Fibroblast of skin of scalp (primary cell): ENCODE data around the gene MTNR1A.

ENCODE experiments used
- DNase-seq: peaks from one replicate; pipeline ENCODE4 v3.0.0-alpha.2; 2013

MTNR1A gene

DNA sequence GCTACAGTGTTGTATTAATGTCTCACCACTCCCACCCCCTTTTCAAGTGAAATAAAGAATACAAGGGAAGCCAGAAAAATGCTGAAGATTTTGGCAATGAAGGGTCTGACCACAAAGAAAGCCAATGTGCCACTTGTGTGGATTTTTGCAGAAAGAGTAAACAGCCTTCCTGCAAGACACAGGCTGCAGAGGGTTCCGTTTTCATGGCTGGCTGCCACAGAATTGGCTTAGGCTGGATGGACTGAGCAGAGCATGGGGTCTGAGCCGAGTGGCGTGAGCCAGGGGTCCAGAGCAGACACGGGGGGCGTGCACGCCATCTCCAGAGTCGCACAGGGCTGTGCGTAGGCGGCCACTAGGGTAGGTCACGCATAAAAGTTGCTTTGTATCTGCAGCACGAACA lies 69.2 kb downstream of the MTNR1A start:
- DNase-seq: peak; percentile 69

DNA sequence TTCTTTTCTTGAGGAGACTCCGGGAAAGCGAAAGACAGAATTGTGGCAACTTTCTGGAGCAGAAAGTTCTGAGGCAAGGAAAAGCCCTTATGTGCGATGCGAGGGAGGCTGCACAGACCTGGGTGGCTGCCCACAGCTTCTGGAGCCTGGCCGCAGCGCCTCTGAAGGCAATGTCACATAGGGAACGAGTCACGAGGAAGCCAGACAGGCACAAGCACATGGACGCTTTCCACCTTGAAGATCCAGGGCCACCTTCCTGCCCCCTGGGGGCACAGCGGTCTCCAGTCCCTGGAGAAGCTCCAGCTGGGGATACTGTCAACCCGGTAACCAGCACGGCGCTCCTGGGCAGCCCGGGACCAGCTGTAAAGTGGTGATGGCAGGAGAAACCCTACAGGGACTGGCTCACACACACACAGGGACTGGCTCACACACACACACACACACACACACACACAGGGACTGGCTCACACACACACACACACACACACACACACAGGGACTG lies 69.8 kb downstream of the MTNR1A start:
- DNase-seq: peak; percentile 37

DNA sequence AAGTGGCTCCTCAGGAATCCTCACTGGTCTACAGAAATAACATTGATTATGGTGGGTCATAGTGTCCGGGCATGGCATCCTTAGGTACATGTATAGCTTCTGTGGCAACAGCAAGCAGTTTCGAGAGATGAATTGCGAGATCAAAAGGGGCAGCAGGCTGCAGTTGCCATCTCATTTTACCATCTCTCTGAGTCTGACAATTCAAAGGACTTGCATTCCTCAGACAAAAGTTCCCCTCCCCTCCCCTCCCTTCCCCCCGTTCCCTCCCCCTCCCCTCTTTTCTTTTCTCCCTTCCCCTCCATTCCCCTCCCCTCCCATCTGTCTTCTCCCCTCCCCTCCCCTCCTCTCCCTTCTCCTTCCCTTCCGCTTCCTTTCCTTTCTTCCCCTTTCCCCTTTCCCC lies 70.2 kb downstream of the MTNR1A start:
- no peak for DNase-seq

DNA sequence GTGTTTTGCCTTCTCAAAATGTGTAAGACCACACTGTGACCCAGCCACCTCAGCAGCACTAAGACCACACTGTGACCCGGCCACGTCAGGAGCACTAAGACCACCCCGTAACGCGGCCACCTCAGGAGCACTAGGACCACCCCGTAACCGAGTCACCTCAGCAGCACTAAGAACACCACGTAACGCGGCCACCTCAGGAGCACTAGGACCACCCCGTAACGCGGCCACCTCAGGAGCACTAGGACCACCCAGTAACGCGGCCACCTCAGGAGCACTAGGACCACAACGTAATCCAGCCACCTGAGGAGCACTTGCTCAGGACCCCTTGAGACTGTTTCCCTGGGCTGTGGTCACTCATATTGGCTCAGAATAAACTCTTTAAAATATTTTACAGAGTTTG lies 71.7 kb downstream of the MTNR1A start:
- no peak for DNase-seq
